Activated T-cell treated with anti-CD3 and anti-CD28 coated beads, Interleukin-2, amount 50 U/mL, for 48 hours (primary cell): Measurements from ENCODE around the gene BMPR1A.
"Not testable (repeated sequence)": the region's sequence is repeated elsewhere in the genome, so short reads cannot be mapped to it uniquely, and the experiment has no call there.

Source experiments
- DNase-seq, 2 experiments: peaks; one replicate each; pipeline ENCODE4 v3.0.0-alpha.2; 2020

Gene BMPR1A

GRCh38 chr10:86730227-86730626 lies 26.2 kb upstream of the BMPR1A start:
- DNase-seq: no peak

GRCh38 chr10:86732771-86733170 lies 23.6 kb upstream of the BMPR1A start:
- DNase-seq: no peak

GRCh38 chr10:86733260-86733671 lies 23.2 kb upstream of the BMPR1A start:
- no peak for DNase-seq

GRCh38 chr10:86734207-86734988 lies 22.0 kb upstream of the BMPR1A start:
- DNase-seq: no peak

GRCh38 chr10:86735278-86735677 lies 21.1 kb upstream of the BMPR1A start:
- DNase-seq: not testable (repeated sequence)

- DNase-seq: no peak
Measured at GRCh38 chr10:86742230-86742629, 14.2 kb upstream of the BMPR1A start.

GRCh38 chr10:86744067-86744725 lies 12.2 kb upstream of the BMPR1A start:
- no peak for DNase-seq

GRCh38 chr10:86747796-86748581 lies 8.4 kb upstream of the BMPR1A start:
- DNase-seq: no peak

- no peak for DNase-seq
Measured at GRCh38 chr10:86749854-86750253, 6.6 kb upstream of the BMPR1A start.

GRCh38 chr10:86751477-86751876 lies 4.9 kb upstream of the BMPR1A start:
- DNase-seq: no peak

GRCh38 chr10:86752311-86752710 lies 4.1 kb upstream of the BMPR1A start:
- no peak for DNase-seq

GRCh38 chr10:86753051-86753450 lies 3.4 kb upstream of the BMPR1A start:
- no peak for DNase-seq

GRCh38 chr10:86753638-86754434 lies 2.6 kb upstream of the BMPR1A start:
- no peak for DNase-seq

- DNase-seq: no peak
Measured at GRCh38 chr10:86755454-86755739, 1.0 kb upstream of the BMPR1A start.

- DNase-seq: peak; percentile 92 to 94
Measured at GRCh38 chr10:86755740-86756510, 494 bp upstream of the BMPR1A start.

- peak; percentile 40 to 47 for DNase-seq
Measured at GRCh38 chr10:86757113-86757972, 924 bp downstream of the BMPR1A start.

- DNase-seq: no peak
Measured at GRCh38 chr10:86758189-86759072, 2.0 kb downstream of the BMPR1A start.

GRCh38 chr10:86759073-86759672 lies 2.8 kb downstream of the BMPR1A start:
- no peak for DNase-seq

- no peak for DNase-seq
Measured at GRCh38 chr10:86763404-86763803, 7.0 kb downstream of the BMPR1A start.

- DNase-seq: no peak
Measured at GRCh38 chr10:86765548-86765947, 9.1 kb downstream of the BMPR1A start.
